NB4 (cell line): ENCODE results near the gene SCGB1C1.

Source experiments
- CTCF ChIP-seq: IDR thresholded peaks from one replicate; pipeline ENCODE4 v1.5.1; 2012; ENCODE audit warnings: low read depth, low read length
- POLR2A ChIP-seq: IDR thresholded peaks from 2 replicates; pipeline ENCODE4 v1.6.1; 2011; ENCODE audit warnings: mild to moderate bottlenecking; ENCODE audit not compliant: insufficient read length; ENCODE audit errors: extremely low read depth

DNA sequence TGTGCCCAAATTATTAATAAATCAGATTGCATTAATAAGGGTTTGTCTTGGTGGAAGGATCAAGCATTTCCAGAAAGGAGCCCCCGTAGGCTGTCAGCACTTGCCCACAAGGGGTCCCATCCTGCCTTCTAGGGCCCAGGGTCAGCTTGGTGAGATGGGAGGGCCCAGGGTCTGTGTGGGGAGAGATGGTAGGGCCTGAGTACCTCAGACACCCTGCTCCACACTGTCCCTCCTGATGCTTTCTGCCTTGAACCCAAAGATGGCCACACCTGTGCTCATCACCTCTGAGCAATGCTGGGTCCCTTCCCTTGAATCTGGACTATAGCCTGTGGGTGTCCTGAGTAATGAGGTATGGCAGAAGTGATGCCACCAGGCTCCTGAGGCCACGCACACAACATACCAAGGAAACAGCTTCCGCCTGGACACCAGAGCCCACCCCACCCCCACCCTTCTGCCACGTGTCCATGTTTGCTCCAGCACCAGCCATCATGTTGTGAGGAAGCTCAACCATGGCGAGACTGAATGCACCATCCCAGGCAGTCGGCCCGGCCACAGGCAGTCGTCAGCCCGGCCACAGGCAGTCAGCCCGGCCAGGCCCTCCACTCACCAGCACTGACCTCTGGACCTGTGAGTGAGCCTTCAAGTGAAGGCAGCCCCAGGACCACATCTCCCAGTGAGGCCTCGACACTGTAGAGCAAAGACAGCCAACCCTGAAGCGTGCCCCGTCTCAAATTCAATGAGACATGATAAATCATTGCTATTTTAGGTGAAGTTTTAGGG is 7.5 kb downstream of the SCGB1C1 start:
- TF ChIP-seq CTCF (no peak), POLR2A (no peak)
